Lung (tissue), 12 donors: ENCODE results near the gene COMP. TPM values are rescaled to one million over a fixed set of nuclear protein-coding genes. Genes with fewer than 3 reads are reported as not detected.

Experiments used
- ATAC-seq: fragments of 200-7000 bp; cut with Tn5 transposase; one replicate; pipeline ENCODE4 v1.9.1; 2020; ENCODE audit warnings: moderate number of reproducible peaks; ENCODE audit not compliant: insufficient read depth, low FRiP score
- DNase-seq, 3 donors: peaks; one replicate each; pipeline ENCODE4 v3.0.0-alpha.2; 2013 to 2017
- H3K27ac ChIP-seq, 2 donors: one replicate each; pipeline ENCODE4 v1.5.1; 2013; ENCODE audit warnings: mild to moderate bottlenecking in 2 of 2, moderate library complexity in 2 of 2, control low read depth in 1 of 2, inconsistent platforms in 1 of 2, low read depth in 1 of 2, low read length in 1 of 2
- H3K27me3 ChIP-seq, 3 donors: one replicate each; pipeline ENCODE4 v1.5.1; 2013; ENCODE audit warnings: low read length in 2 of 3; ENCODE audit not compliant: control insufficient read depth in 3 of 3, insufficient read depth in 3 of 3
- H3K36me3 ChIP-seq, 4 donors: one replicate each; pipeline ENCODE4 v1.5.1; 2013; ENCODE audit warnings: low read length in 4 of 4, mild to moderate bottlenecking in 1 of 4, moderate library complexity in 1 of 4; ENCODE audit not compliant: control insufficient read depth in 4 of 4, insufficient read depth in 4 of 4
- H3K4me1 ChIP-seq, 5 donors: one replicate each; pipeline ENCODE4 v1.5.1; 2013; ENCODE audit warnings: low read length in 5 of 5, mild to moderate bottlenecking in 2 of 5, moderate library complexity in 1 of 5; ENCODE audit not compliant: control insufficient read depth in 5 of 5, insufficient read depth in 5 of 5
- H3K4me3 ChIP-seq: one replicate; pipeline ENCODE4 v1.5.1; 2013; ENCODE audit warnings: mild to moderate bottlenecking, control low read depth, moderate library complexity
- H3K9ac ChIP-seq, 2 donors: one replicate each; pipeline ENCODE4 v1.5.1; 2013; ENCODE audit warnings: low read length in 2 of 2, control low read depth in 1 of 2; ENCODE audit not compliant: insufficient read depth in 1 of 2
- H3K9me3 ChIP-seq, 4 donors: one replicate each; pipeline ENCODE4 v1.5.1; 2013; ENCODE audit warnings: low read length in 3 of 4, mild to moderate bottlenecking in 1 of 4, moderate library complexity in 1 of 4; ENCODE audit not compliant: control insufficient read depth in 4 of 4, insufficient read depth in 3 of 4
- CTCF ChIP-seq: IDR thresholded peaks from 2 replicates; pipeline ENCODE4 v1.5.1; 2012; ENCODE audit warnings: mild to moderate bottlenecking; ENCODE audit errors: control extremely low read depth, extremely low read depth
- WGBS, 2 donors: extraction: QIAGEN DNeasy Blood & Tissue Kit; methylation state at CpG; one replicate each; pipeline ENCODE4 v1.1.7; 2013; 5-methylcytosine and 5-hydroxymethylcytosine counted together
- polyA plus RNA-seq, 2 donors: library from polyadenylated mRNA; stranded (reverse); fragments of 200-250 nt; gene quantifications; one replicate each; pipeline ENCODE4 v1.2.1, GENCODE V29; 2013
- total RNA-seq, 2 donors: library from RNA; depleted of rRNA in 1 of 2; stranded (reverse); fragments of >200 nt in 1 of 2; gene quantifications; one replicate each; pipeline ENCODE4 v1.2.1, GENCODE V29; 2014 to 2021
- donor health status: control.
- donor health status: control.
- donor health status: Bipolar disorder and iron deficiency.
- donor health status: healthy.
- donor health status: DM: yes; HTN: yes; CAD: no.

The COMP gene
- total and polyA plus RNA-seq, 4 donors = 1.7 to 3.5 (median 2.4) TPM; not detected in 1

- WGBS, 2 donors = 86 to 87% methylated on average over 19 of the region's 19 CpGs
- Histone ChIP-seq H3K27ac (no peak overlapping the region), H3K9me3 (peaks cover 0 to 4% (median 0%) of the 10 kb centered on the region in 4 donors), H3K9ac (no peak overlapping the region), H3K36me3 (no peaks in the 10 kb centered on the region), H3K4me3 (no peak overlapping the region), H3K4me1 (peaks cover 0 to 9% (median 0%) of the 10 kb centered on the region in 5 donors), H3K27me3 (peaks cover 0 to 37% (median 23%) of the 10 kb centered on the region in 3 donors)
- no peak for TF ChIP-seq CTCF
- ATAC-seq = no peak
- no peak for DNase-seq
These were observed 6.9 kb downstream of the COMP start for GRCh38 chr19:18783958-18784785.

GRCh38 chr19:18782559-18783225, 8.4 kb downstream of the COMP start:
- H3K9me3 ChIP-seq = no peaks in the 10 kb centered on the region
- no peak overlapping the region for H3K27ac ChIP-seq
- ATAC-seq = no peak
- H3K27me3 ChIP-seq = peaks cover 0 to 34% (median 27%) of the 10 kb centered on the region in 3 donors
- H3K36me3 ChIP-seq = no peaks in the 10 kb centered on the region
- H3K4me3 ChIP-seq = no peak overlapping the region
- WGBS, 2 donors = 82 to 90% methylated on average over 22 of the region's 22 CpGs
- no peak for TF ChIP-seq CTCF
- H3K9ac ChIP-seq = no peak overlapping the region
- peaks cover 0 to 8% (median 2%) of the 10 kb centered on the region in 5 donors for H3K4me1 ChIP-seq
- no peak for DNase-seq

- Histone ChIP-seq H3K27ac (no peak overlapping the region), H3K4me3 (no peak overlapping the region), H3K4me1 (peaks cover 0 to 9% (median 0%) of the 10 kb centered on the region in 5 donors), H3K36me3 (no peaks in the 10 kb centered on the region), H3K9ac (no peak overlapping the region), H3K27me3 (peaks cover 0 to 28% (median 22%) of the 10 kb centered on the region in 3 donors), H3K9me3 (no peaks in the 10 kb centered on the region)
- DNase-seq (no peak), ATAC-seq (no peak)
- no peak for TF ChIP-seq CTCF
- WGBS, 2 donors = 78 to 80% methylated on average over 20 of the region's 20 CpGs
These were observed 9.1 kb downstream of the COMP start for GRCh38 chr19:18781885-18782527.
